Brain microvascular endothelial cell (primary cell): ENCODE results near the gene CUL7.
A peak's percentile ranks its signal among the peaks of the same experiment; 100 is the strongest.
"Not testable (repeated sequence)": the region's sequence is repeated elsewhere in the genome, so short reads cannot be mapped to it uniquely, and the experiment has no call there.

ENCODE experiments used
- DNase-seq: peaks from one replicate; pipeline ENCODE4 v3.0.0-alpha.2; 2020
- H3K27ac ChIP-seq: fragments of 250-450 bp; sonication (Bioruptor Pico); 2 replicates; pipeline ENCODE4 v1.5.1; 2020; ENCODE audit warnings: mild to moderate bottlenecking, moderate library complexity
- H3K27me3 ChIP-seq: fragments of 250-450 bp; sonication (Bioruptor Pico); replicated peaks from 2 replicates; pipeline ENCODE4 v1.5.1; 2020; ENCODE audit warnings: mild to moderate bottlenecking
- H3K36me3 ChIP-seq: fragments of 250-450 bp; sonication (Bioruptor Pico); replicated peaks from 2 replicates; pipeline ENCODE4 v1.5.1; 2020; ENCODE audit warnings: mild to moderate bottlenecking
- H3K4me3 ChIP-seq: 2 replicates; pipeline ENCODE4 v1.5.1; 2011; ENCODE audit warnings: low read depth, mild to moderate bottlenecking, control low read depth, low read length, moderate library complexity
- in situ Hi-C: cut with HindIII; loops from 2 replicates; pipeline ENCODE4 v1.10.0; 2017; ENCODE audit warnings: low sequenced_read_pairs, low pct_ligation_motif_present
- TF ChIP-seq, protein P1 (sequence below): IDR thresholded peaks from 2 replicates; pipeline ENCODE4 v1.5.1; 2011; ENCODE audit warnings: low read depth, mild to moderate bottlenecking, moderate library complexity, low read length, control low read depth, inconsistent platforms; ENCODE audit errors: missing control alignments

Gene CUL7

DNA sequence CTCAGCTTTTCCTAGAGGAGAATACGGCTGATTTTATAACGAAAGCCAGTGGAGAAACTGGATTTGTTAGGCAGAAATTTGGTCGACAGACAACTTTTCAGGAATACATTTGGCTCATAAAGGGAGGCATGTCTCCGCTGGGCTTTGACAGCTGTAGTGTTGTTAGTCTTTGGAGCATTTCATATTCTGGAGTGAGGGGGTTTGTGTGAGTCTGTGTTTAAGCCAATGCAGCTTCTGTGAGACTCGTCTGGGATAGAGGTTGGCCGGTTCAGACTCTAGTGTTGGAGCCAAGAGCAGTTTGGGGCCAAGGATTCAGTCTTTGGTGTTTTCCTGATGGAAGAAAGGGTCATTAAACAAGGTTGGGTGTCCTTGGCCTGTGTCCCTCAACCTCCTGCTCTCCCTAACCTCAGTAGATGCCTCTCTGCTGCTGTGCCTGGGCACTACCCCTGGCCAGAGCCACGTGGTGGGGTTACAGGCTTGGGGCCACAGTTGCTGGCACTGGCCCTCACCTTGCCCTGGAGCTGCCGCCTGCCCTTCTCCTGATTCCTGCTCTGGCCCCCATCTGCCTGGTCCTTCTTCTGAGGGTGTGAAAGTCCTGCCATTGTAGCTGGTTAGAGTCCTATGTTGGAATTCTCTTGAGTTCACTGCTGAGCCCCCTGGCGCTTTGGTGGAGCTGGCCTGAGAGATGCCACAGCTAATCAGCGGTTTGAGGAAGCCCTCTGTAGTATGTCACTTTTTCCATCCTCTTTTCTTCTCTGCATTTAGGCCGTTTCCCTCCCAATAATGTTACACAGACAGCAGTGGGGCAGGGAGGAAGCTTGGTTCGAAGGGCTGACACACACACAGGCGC is 29.4 kb upstream of the CUL7 start:
- in situ Hi-C loops = no loop called here
- H3K4me3 ChIP-seq = no peak overlapping the region
- TF ChIP-seq, protein P1, sequence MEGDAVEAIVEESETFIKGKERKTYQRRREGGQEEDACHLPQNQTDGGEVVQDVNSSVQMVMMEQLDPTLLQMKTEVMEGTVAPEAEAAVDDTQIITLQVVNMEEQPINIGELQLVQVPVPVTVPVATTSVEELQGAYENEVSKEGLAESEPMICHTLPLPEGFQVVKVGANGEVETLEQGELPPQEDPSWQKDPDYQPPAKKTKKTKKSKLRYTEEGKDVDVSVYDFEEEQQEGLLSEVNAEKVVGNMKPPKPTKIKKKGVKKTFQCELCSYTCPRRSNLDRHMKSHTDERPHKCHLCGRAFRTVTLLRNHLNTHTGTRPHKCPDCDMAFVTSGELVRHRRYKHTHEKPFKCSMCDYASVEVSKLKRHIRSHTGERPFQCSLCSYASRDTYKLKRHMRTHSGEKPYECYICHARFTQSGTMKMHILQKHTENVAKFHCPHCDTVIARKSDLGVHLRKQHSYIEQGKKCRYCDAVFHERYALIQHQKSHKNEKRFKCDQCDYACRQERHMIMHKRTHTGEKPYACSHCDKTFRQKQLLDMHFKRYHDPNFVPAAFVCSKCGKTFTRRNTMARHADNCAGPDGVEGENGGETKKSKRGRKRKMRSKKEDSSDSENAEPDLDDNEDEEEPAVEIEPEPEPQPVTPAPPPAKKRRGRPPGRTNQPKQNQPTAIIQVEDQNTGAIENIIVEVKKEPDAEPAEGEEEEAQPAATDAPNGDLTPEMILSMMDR = no peak
- no peaks in the 10 kb centered on the region for H3K36me3 ChIP-seq
- no peaks in the 10 kb centered on the region for H3K27me3 ChIP-seq
- no peak overlapping the region for H3K27ac ChIP-seq
- DNase-seq = no peak

DNA sequence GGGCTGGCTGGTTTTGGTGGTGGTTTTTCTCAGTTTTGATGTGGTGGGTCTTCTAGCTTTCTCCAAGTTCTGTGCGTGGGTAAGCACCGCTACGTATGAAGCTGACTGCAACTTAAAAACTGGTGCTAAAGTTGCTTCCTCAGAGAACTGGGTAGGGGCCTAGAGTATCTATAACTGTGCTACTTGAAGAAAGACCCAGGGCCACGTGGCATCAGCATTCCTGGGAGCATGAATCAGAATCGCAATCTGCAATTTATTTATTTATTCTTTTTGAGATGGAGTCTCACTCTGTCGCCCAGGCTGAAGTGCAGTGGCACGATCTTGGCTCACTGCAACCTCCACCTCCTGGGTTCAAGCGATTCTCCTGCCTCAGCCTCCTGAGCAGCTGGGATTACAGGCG is 28.3 kb upstream of the CUL7 start:
- H3K27me3 ChIP-seq, H3K4me3 ChIP-seq, H3K27ac ChIP-seq, H3K36me3 ChIP-seq, in situ Hi-C loops: not testable (repeated sequence)
- peak; percentile 40 for DNase-seq

DNA sequence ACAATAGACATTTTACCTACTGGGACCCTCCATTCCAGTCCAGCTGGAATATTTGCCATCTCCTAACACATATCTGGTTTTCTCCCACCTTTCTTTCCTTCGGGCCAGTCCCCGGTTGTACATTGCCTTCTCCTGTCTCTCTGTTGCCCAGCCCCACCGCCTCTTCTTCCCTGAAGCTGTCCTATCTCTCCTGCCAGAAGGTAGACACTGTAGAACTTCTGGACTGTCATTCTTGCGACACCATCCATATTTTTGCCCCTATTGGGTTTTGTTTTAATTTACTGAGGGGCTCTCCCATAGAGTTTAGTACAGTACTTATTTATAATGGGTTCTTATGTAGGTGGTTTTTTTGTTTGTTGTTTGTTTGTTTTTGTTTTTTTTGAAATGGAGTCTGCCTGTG is 27.4 kb upstream of the CUL7 start:
- H3K27ac ChIP-seq = no peak overlapping the region
- TF ChIP-seq, protein P1 = no peak
- no peak overlapping the region for H3K4me3 ChIP-seq
- no peaks in the 10 kb centered on the region for H3K27me3 ChIP-seq
- H3K36me3 ChIP-seq = no peaks in the 10 kb centered on the region
- in situ Hi-C loops = no loop called here
- DNase-seq = no peak

DNA sequence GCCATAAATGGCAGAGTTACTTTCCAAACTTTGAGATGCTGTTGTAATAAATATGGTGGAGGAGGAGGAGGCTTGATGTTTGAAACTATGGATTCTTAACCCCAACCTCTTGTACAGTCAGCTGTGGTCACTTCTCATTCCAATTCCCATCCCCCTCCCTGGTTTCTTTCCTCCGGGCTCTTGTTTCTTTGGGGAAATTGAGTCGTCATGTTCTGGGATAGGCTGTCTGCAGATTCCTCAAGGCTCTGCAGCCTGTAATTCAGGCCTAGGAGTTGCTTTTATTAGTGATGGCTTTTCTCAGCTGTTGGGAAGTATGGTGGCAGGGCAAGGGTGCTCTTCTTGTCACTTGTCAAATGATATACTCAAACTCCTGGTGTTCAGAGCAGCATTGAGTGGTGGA is 25.0 kb upstream of the CUL7 start:
- Histone ChIP-seq H3K27ac (no peak overlapping the region), H3K36me3 (no peaks in the 10 kb centered on the region), H3K4me3 (peak overlapping the region; percentile 91), H3K27me3 (no peaks in the 10 kb centered on the region)
- DNase-seq = peak; percentile 32
- TF ChIP-seq, protein P1 = no peak
- in situ Hi-C loops = no loop called here

GRCh38 chr6:43077981-43078511 is 24.4 kb upstream of the CUL7 start:
- H3K4me3 ChIP-seq = peak overlapping the region; percentile 91
- in situ Hi-C loops = no loop called here
- no peaks in the 10 kb centered on the region for H3K36me3 ChIP-seq
- H3K27me3 ChIP-seq = no peaks in the 10 kb centered on the region
- DNase-seq = no peak
- no peak overlapping the region for H3K27ac ChIP-seq
- TF ChIP-seq, protein P1 = peak; percentile 24

DNA sequence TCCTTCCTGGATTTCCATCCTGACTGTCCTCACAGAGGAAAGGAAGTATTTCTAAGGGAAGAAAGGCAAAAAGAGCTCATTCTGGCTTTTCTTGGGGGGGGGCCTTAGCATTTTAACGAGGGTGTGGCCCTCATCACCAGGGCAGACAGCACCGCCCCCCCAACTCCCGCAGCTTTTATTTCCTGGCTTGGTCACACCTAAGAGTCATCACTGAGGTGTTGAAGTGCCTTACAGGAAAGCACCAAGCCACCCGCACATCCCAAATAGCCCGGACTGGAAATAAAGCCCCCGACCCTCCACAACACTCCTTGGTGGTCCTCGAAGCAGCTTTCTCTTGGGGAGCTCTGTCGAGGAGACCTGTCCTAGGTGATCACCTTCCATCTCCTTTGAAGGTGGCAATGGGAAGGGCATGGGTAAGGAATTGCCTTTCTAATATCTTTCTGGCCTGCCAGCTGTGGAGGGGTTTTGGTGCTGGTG is 23.7 kb upstream of the CUL7 start:
- Histone ChIP-seq H3K27ac (no peak overlapping the region), H3K36me3 (no peaks in the 10 kb centered on the region), H3K27me3 (no peaks in the 10 kb centered on the region), H3K4me3 (peak overlapping the region; percentile 91)
- no peak for DNase-seq
- TF ChIP-seq, protein P1 = no peak
- in situ Hi-C loops = no loop called here
